ENCODE data around the gene NCAN. TPM values are rescaled to one million over a fixed set of nuclear protein-coding genes. Genes with fewer than 3 reads are reported as not detected.

The NCAN gene
- total RNA-seq, 4 donors from 2014 or later: 0.19 to 0.31 TPM; not detected in 2

DNA sequence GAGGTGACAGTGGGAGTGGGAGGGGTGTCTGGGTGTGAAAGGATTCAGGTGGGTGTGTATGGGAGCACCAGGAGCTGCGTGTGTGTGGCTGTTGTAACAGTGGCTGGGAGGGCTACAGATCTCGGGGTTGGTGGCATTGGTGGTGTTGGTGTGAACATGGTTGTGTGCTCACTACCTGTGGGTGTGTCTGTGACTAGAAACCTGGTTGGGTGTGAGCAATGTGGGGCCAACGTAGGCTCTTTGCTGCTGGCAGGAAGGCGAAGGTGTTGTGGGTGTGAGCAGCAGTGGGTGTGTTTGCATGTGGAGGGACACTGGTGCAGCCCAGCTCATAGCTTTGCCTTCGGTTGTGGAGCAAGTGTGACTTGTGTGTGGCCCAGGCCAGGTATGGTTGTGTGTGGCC lies 4.8 kb upstream of the NCAN start:
- no peak for ATAC-seq
- Histone ChIP-seq H3K27ac (no peak overlapping the region), H3K27me3 (peaks cover 64% of the 10 kb centered on the region), H3K9me3 (no peaks in the 10 kb centered on the region), H3K4me3 (no peak overlapping the region), H3K36me3 (peaks cover 0 to 1% of the 10 kb centered on the region in 2 donors), H3K4me1 (peaks cover 0 to 11% (median 8%) of the 10 kb centered on the region in 3 donors)
- TF ChIP-seq CTCF (IDR thresholded peaks at IDR 0.05): no peak
- no peak for TF ChIP-seq EP300 (IDR thresholded peaks at IDR 0.05)
- no peak for TF ChIP-seq POLR2AphosphoS5 (IDR thresholded peaks at IDR 0.05)
- no peak for TF ChIP-seq POLR2A (IDR thresholded peaks at IDR 0.05)
- 55 to 80% methylated on average over 1 to 2 of the region's 5 CpGs for WGBS, 2 donors (ENCODE audit: low coverage in 1 of 2)

- no peak overlapping the region for H3K27ac ChIP-seq
- no peak overlapping the region for H3K4me3 ChIP-seq
- no peak for TF ChIP-seq CTCF (IDR thresholded peaks at IDR 0.05)
- TF ChIP-seq POLR2A (IDR thresholded peaks at IDR 0.05): no peak
- TF ChIP-seq POLR2AphosphoS5 (IDR thresholded peaks at IDR 0.05): no peak
- TF ChIP-seq EP300 (IDR thresholded peaks at IDR 0.05): no peak
- H3K4me1 ChIP-seq: peaks cover 0 to 1% (median under 1%) of the 10 kb centered on the region in 3 donors
- H3K36me3 ChIP-seq: no peaks in the 10 kb centered on the region
- ATAC-seq: no peak
- peaks cover 73% of the 10 kb centered on the region for H3K27me3 ChIP-seq
- WGBS, 2 donors (ENCODE audit: low coverage in 1 of 2): 74 to 100% methylated on average over 2 to 4 of the region's 8 CpGs
- H3K9me3 ChIP-seq: no peaks in the 10 kb centered on the region
Measured at GRCh38 chr19:19207637-19208572, 3.9 kb upstream of the NCAN start.

DNA sequence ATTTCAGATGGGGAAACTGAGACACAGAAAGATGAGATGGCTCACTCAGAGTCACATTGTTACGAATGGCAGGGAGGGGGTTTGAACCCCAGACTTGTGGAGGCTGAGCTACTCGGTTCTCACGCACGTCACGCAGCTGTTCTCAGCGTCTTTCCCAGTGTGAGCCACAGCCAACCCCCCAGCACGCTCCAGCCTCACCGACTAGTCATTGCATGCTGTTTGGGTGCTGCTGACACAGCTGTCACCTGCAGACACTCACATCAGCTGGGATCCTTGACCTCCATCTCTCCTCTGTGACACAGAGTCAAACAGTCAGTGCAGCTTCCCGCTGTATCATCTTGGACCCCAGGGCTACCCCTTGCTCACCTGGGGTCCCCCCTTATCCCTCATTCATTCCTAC lies 2.4 kb upstream of the NCAN start:
- H3K27ac ChIP-seq: no peak overlapping the region
- H3K36me3 ChIP-seq: no peaks in the 10 kb centered on the region
- peaks cover 88% of the 10 kb centered on the region for H3K27me3 ChIP-seq
- no peak overlapping the region for H3K4me3 ChIP-seq
- WGBS, 2 donors (ENCODE audit: low coverage in 1 of 2): 71% methylated on average over 1 of the region's 9 CpGs; no CpG with 5 or more reads in 1 of the 2 donors
- no peaks in the 10 kb centered on the region for H3K9me3 ChIP-seq
- ATAC-seq: no peak
- H3K4me1 ChIP-seq: no peaks in the 10 kb centered on the region
- TF ChIP-seq EP300 (IDR thresholded peaks at IDR 0.05): no peak
- no peak for TF ChIP-seq CTCF (IDR thresholded peaks at IDR 0.05)
- no peak for TF ChIP-seq POLR2AphosphoS5 (IDR thresholded peaks at IDR 0.05)
- no peak for TF ChIP-seq POLR2A (IDR thresholded peaks at IDR 0.05)

GRCh38 chr19:19212916-19213315 lies 1.2 kb downstream of the NCAN start:
- no peak overlapping the region for H3K27ac ChIP-seq
- no peak for TF ChIP-seq EP300 (IDR thresholded peaks at IDR 0.05)
- no peak for TF ChIP-seq CTCF (IDR thresholded peaks at IDR 0.05)
- TF ChIP-seq POLR2A (IDR thresholded peaks at IDR 0.05): no peak
- no peak for TF ChIP-seq POLR2AphosphoS5 (IDR thresholded peaks at IDR 0.05)
- H3K4me1 ChIP-seq: no peaks in the 10 kb centered on the region
- H3K36me3 ChIP-seq: no peaks in the 10 kb centered on the region
- H3K27me3 ChIP-seq: peaks cover 99% of the 10 kb centered on the region
- WGBS, 2 donors (ENCODE audit: low coverage in 1 of 2): 0 to 8% methylated on average over 1 to 2 of the region's 7 CpGs
- ATAC-seq: no peak
- H3K4me3 ChIP-seq: no peak overlapping the region
- peaks cover 0 to 9% (median 0%) of the 10 kb centered on the region in 3 donors for H3K9me3 ChIP-seq
